AG20443 (cell line): ENCODE measurements around the gene PFKL.
A peak's percentile ranks its signal among the peaks of the same experiment; 100 is the strongest.

Source experiments
- DNase-seq: peaks from one replicate; pipeline ENCODE4 v3.0.0; 2012; ENCODE audit warnings: low spot score, mixed read lengths

The PFKL gene

GRCh38 chr21:44299458-44300261 lies at the start of gene PFKL:
TSS of gene PFKL (plus strand) at chr21:44300053. CDS start at chr21:44300106, 53 bp downstream.
- peak; percentile 96 for DNase-seq

- DNase-seq, result no peak
Measured at GRCh38 chr21:44253832-44254710, 45.8 kb upstream of the PFKL start.

GRCh38 chr21:44255511-44255981 lies 44.3 kb upstream of the PFKL start:
- peak; percentile 69 for DNase-seq

GRCh38 chr21:44258056-44258725 lies 41.7 kb upstream of the PFKL start:
- no peak for DNase-seq

GRCh38 chr21:44259082-44259705 lies 40.7 kb upstream of the PFKL start:
- no peak for DNase-seq

GRCh38 chr21:44260066-44260465 lies 39.8 kb upstream of the PFKL start:
- no peak for DNase-seq

GRCh38 chr21:44260791-44261631 lies 38.8 kb upstream of the PFKL start:
- no peak for DNase-seq

- DNase-seq, result no peak
Measured at GRCh38 chr21:44261675-44262295, 38.1 kb upstream of the PFKL start, which contains the start of gene DNMT3L. TSS of gene DNMT3L (minus strand) at chr21:44261897. CDS start at chr21:44261259, 638 bp downstream.

GRCh38 chr21:44262338-44263056 lies 37.4 kb upstream of the PFKL start:
- no peak for DNase-seq

GRCh38 chr21:44263221-44263760 lies 36.6 kb upstream of the PFKL start:
- DNase-seq, result no peak

- no peak for DNase-seq
Measured at GRCh38 chr21:44263768-44264167, 36.1 kb upstream of the PFKL start.

GRCh38 chr21:44265734-44266270 lies 34.1 kb upstream of the PFKL start:
- no peak for DNase-seq

- no peak for DNase-seq
Measured at GRCh38 chr21:44267655-44268142, 32.2 kb upstream of the PFKL start.

GRCh38 chr21:44269090-44269489 lies 30.8 kb upstream of the PFKL start:
- DNase-seq, result no peak

GRCh38 chr21:44271558-44272283 lies 28.1 kb upstream of the PFKL start:
- no peak for DNase-seq

- no peak for DNase-seq
Measured at GRCh38 chr21:44272284-44272858, 27.5 kb upstream of the PFKL start.

- no peak for DNase-seq
Measured at GRCh38 chr21:44273046-44273445, 26.8 kb upstream of the PFKL start.

- no peak for DNase-seq
Measured at GRCh38 chr21:44275041-44275440, 24.8 kb upstream of the PFKL start.
